HCT116 (cell line): ENCODE data around the gene AGAP2. TPM values are rescaled to one million over a fixed set of nuclear protein-coding genes. Genes with fewer than 3 reads are reported as not detected.

ENCODE experiments used
- ATAC-seq: fragments of 200-7000 bp; cut with Tn5 transposase; 2 replicates; pipeline ENCODE4 v1.9.1; 2020; ENCODE audit warnings: mild to moderate bottlenecking, moderate library complexity
- BruUV-seq: library from RNA; stranded (reverse); fragments of 400-500 nt; replicated peaks from 2 replicates; lab custom pipeline; 2021; lab: Mats Ljungman, UMichigan
- CTCF ChIA-PET: fragments of 300-600 bp; sonication (Branson Sonifier 250); formaldehyde crosslinking; loops from one replicate; lab custom pipeline; 2021; ENCODE audit warnings: antibody characterized with exemption; lab: Charles Lee
- POLR2A ChIA-PET: fragments of 300-600, 350-600 bp; sonication (Branson Sonifier 250); formaldehyde crosslinking; loops from one replicate; lab custom pipeline; 2021; ENCODE audit warnings: antibody characterized with exemption; lab: Charles Lee
- RAD21 ChIA-PET, 2 experiments: fragments of 300-600 bp; sonication (Branson Sonifier 250); formaldehyde crosslinking; loops; one replicate each; lab custom pipeline; 2023; ENCODE audit warnings: low total read pairs in 2 of 2; ENCODE audit not compliant: uncharacterized antibody in 2 of 2, unreplicated experiment in 2 of 2, low non-redundant PET in 1 of 2; lab: Charles Lee
- DNase-seq: peaks from one replicate; pipeline ENCODE4 v3.0.0-alpha.2; 2010; ENCODE audit warnings: low read depth, low spot score
- H2AFZ ChIP-seq: fragments of 200-600 bp; shearing (Covaris generic), sonication (generic); 2 replicates; pipeline ENCODE4 v1.6.1; 2017; ENCODE audit warnings: low read depth, mixed run types, mixed read lengths, antibody characterized with exemption, low read length; ENCODE audit not compliant: poor library complexity, severe bottlenecking
- H3K27ac ChIP-seq: 2 replicates; pipeline ENCODE4 v1.5.1; 2012; ENCODE audit warnings: low read depth, low read length
- H3K27me3 ChIP-seq: fragments of 200-600 bp; sonication (generic); 2 replicates; pipeline ENCODE4 v1.6.1; 2016; ENCODE audit warnings: mixed run types, low read length, mixed read lengths; ENCODE audit not compliant: insufficient read depth
- H3K36me3 ChIP-seq, 2 experiments: fragments of 200-500 bp in 1 of 2; fragments of 200-600 bp in 1 of 2; sonication (Bioruptor generic) in 1 of 2; sonication (generic) in 1 of 2; 2 replicates each; pipeline versions ENCODE4 v1.5.1 to v1.6.1; 2014 to 2016; ENCODE audit warnings: low read length in 2 of 2, inconsistent platforms in 1 of 2, mixed read lengths in 1 of 2, mixed run types in 1 of 2; ENCODE audit not compliant: insufficient read depth in 2 of 2, control insufficient read depth in 1 of 2
- H3K4me1 ChIP-seq, 2 experiments: fragments of 200-600 bp in 1 of 2; sonication (generic) in 1 of 2; 2 replicates each; pipeline versions ENCODE4 v1.5.1 to v1.6.1; 2012 to 2017; ENCODE audit warnings: low read length in 2 of 2, inconsistent platforms in 1 of 2, mild to moderate bottlenecking in 1 of 2, mixed read lengths in 1 of 2, mixed run types in 1 of 2, moderate library complexity in 1 of 2; ENCODE audit not compliant: insufficient read depth in 2 of 2, control insufficient read depth in 1 of 2
- H3K4me2 ChIP-seq: fragments of 200-600 bp; sonication (generic); 2 replicates; pipeline ENCODE4 v1.6.1; 2017; ENCODE audit warnings: mixed run types, low read length, mixed read lengths
- H3K4me3 ChIP-seq, 2 experiments: fragments of 200-600 bp in 1 of 2; sonication (generic) in 1 of 2; replicated peaks in 1 of 2; 2 replicates each; pipeline ENCODE4 v1.5.1; 2011 to 2016; ENCODE audit warnings: low read length in 2 of 2, control low read depth in 1 of 2, low read depth in 1 of 2, mild to moderate bottlenecking in 1 of 2, mixed read lengths in 1 of 2, mixed run types in 1 of 2
- H3K79me2 ChIP-seq: fragments of 200-600 bp; sonication (generic); 2 replicates; pipeline ENCODE4 v1.6.1; 2017; ENCODE audit warnings: mild to moderate bottlenecking, mixed run types, low read length, moderate library complexity, mixed read lengths; ENCODE audit not compliant: insufficient read depth
- H3K9ac ChIP-seq: fragments of 200-600 bp; sonication (generic); 2 replicates; pipeline ENCODE4 v1.6.1; 2016; ENCODE audit warnings: low read length, mixed read lengths
- H3K9me2 ChIP-seq: fragments of 200-600 bp; sonication (generic), shearing (Covaris generic); 2 replicates; pipeline ENCODE4 v1.6.1; 2017; ENCODE audit warnings: mixed run types, mild to moderate bottlenecking, moderate library complexity; ENCODE audit not compliant: insufficient read depth
- H3K9me3 ChIP-seq, 2 experiments: fragments of 200-500 bp in 1 of 2; fragments of 200-600 bp in 1 of 2; sonication (Bioruptor generic) in 1 of 2; sonication (generic) in 1 of 2; 2 replicates each; pipeline ENCODE4 v1.6.1; 2014 to 2017; ENCODE audit warnings: low read length in 2 of 2, mixed read lengths in 2 of 2, inconsistent platforms in 1 of 2, low read depth in 1 of 2, mild to moderate bottlenecking in 1 of 2, mixed run types in 1 of 2, moderate library complexity in 1 of 2; ENCODE audit not compliant: control insufficient read depth in 1 of 2, insufficient read depth in 1 of 2
- H4K20me1 ChIP-seq: fragments of 200-600 bp; sonication (generic), shearing (Covaris generic); 2 replicates; pipeline ENCODE4 v1.6.1; 2017; ENCODE audit warnings: mixed run types, mild to moderate bottlenecking, moderate library complexity; ENCODE audit not compliant: insufficient read depth
- CEBPB ChIP-seq: IDR thresholded peaks from 2 replicates; pipeline ENCODE4 v1.6.1; 2012; ENCODE audit warnings: low read depth
- MAX ChIP-seq: IDR thresholded peaks from 2 replicates; pipeline ENCODE4 v1.6.1; 2012
- POLR2A ChIP-seq: IDR thresholded peaks from 2 replicates; pipeline ENCODE4 v1.7.0; 2011; ENCODE audit warnings: borderline replicate concordance; ENCODE audit not compliant: insufficient read depth, insufficient read length; ENCODE audit errors: extremely low read depth
- ZFX ChIP-seq: fragments of 450-650 bp; IDR thresholded peaks from 2 replicates; pipeline ENCODE4 v1.6.1; 2017
- ZNF274 ChIP-seq: fragments of 200-500 bp; sonication (Bioruptor generic); IDR thresholded peaks from 2 replicates; pipeline ENCODE4 v1.6.1; 2014; ENCODE audit warnings: mild to moderate bottlenecking, low read depth, low read length, inconsistent platforms
- intact Hi-C: fragments of 100-400 bp; cut with micrococcal nuclease; formaldehyde crosslinking; loops from 2 replicates; pipeline ENCODE4 v1.10.0; 2022
- total RNA-seq: library from RNA; stranded (reverse); gene quantifications from one replicate; pipeline ENCODE4 v1.2.1, GENCODE V29; 2021; ENCODE audit not compliant: unreplicated experiment
- TF ChIP-seq, protein P1 (sequence below): IDR thresholded peaks from 2 replicates; pipeline ENCODE4 v1.6.1; 2011; ENCODE audit warnings: mild to moderate bottlenecking, low read length, moderate library complexity; ENCODE audit not compliant: insufficient replicate concordance; ENCODE audit errors: extremely low read depth

AGAP2 gene
- total RNA-seq, 1 experiment from 2014 or later, result 15.8 TPM

- TF ChIP-seq, protein P1, sequence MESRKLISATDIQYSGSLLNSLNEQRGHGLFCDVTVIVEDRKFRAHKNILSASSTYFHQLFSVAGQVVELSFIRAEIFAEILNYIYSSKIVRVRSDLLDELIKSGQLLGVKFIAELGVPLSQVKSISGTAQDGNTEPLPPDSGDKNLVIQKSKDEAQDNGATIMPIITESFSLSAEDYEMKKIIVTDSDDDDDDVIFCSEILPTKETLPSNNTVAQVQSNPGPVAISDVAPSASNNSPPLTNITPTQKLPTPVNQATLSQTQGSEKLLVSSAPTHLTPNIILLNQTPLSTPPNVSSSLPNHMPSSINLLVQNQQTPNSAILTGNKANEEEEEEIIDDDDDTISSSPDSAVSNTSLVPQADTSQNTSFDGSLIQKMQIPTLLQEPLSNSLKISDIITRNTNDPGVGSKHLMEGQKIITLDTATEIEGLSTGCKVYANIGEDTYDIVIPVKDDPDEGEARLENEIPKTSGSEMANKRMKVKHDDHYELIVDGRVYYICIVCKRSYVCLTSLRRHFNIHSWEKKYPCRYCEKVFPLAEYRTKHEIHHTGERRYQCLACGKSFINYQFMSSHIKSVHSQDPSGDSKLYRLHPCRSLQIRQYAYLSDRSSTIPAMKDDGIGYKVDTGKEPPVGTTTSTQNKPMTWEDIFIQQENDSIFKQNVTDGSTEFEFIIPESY, result no peak
- TF ChIP-seq ZFX (peak; percentile 29; the same call in 1 of the 2 replicates), ZNF274 (no peak)
These were observed 12.2 kb downstream of the AGAP2 start (continued) for GRCh38 chr12:57726151-57726883.

- H3K4me3 ChIP-seq, result peak overlapping the region; percentile 85 to 89
- no TSS peak for BruUV-seq
- H2AFZ ChIP-seq, result no peak overlapping the region
- peak overlapping the region; percentile 99 for H3K4me2 ChIP-seq
- DNase-seq, result no peak
- H4K20me1 ChIP-seq, result no peaks in the 10 kb centered on the region
- intact Hi-C loops, result loop anchor here (2.0 kb wide), 1 partner anchor 17 kb away; no protein-coding TSS in a partner anchor
- peak; percentile 32 for ATAC-seq
- ChIA-PET CTCF (interaction anchor here (0.6 to 3.1 kb wide), 12 partner anchors 16 to 270 kb away, joined by 3 to 15 read pairs (median 4); partner anchors contain the start of genes EEF1AKMT3, INHBE, METTL1 and OS9), RAD21 (no interaction called here), POLR2A (interaction anchor here (0.7 to 1.2 kb wide), 6 partner anchors 16 to 659 kb away, joined by 3 to 7 read pairs (median 4); partner anchors contain the start of genes OS9 and TSPAN31)
- H3K9ac ChIP-seq, result peak overlapping the region; percentile 89
- peaks cover 4 to 6% of the 10 kb centered on the region in 2 experiments; a peak in 2 of 4 replicates for H3K36me3 ChIP-seq
- H3K9me3 ChIP-seq, result no peaks in the 10 kb centered on the region
- no peaks in the 10 kb centered on the region for H3K27me3 ChIP-seq
- peak overlapping the region; percentile 92 for H3K27ac ChIP-seq
- no peaks in the 10 kb centered on the region for H3K79me2 ChIP-seq
- H3K9me2 ChIP-seq, result no peaks in the 10 kb centered on the region
- peaks cover 7 to 18% of the 10 kb centered on the region in 2 experiments; a peak in 3 of 4 replicates for H3K4me1 ChIP-seq
- TF ChIP-seq MAX, result no peak
- TF ChIP-seq POLR2A, result no peak
- TF ChIP-seq, protein P1, result no peak
- TF ChIP-seq ZFX, result no peak
- TF ChIP-seq CEBPB, result no peak
- TF ChIP-seq, all 23 proteins: peak for 0
These were observed 12.7 kb downstream of the AGAP2 start for GRCh38 chr12:57725851-57726150.
